Ishikawa (cell line): ENCODE results near the gene TAS2R40.

ENCODE experiments used
- CEBPB ChIP-seq: IDR thresholded peaks from 2 replicates; pipeline ENCODE4 v1.6.1; 2012
- CREB1 ChIP-seq: IDR thresholded peaks from 2 replicates; pipeline ENCODE4 v1.6.1; 2012; ENCODE audit warnings: low read depth
- EGR1 ChIP-seq: IDR thresholded peaks from 2 replicates; pipeline ENCODE4 v1.6.1; 2012
- EP300 ChIP-seq: IDR thresholded peaks from 2 replicates; pipeline ENCODE4 v1.6.1; 2012; ENCODE audit warnings: borderline replicate concordance
- FOXM1 ChIP-seq: IDR thresholded peaks from 2 replicates; pipeline ENCODE4 v1.6.1; 2012; ENCODE audit warnings: low read depth, borderline replicate concordance
- MAX ChIP-seq: IDR thresholded peaks from 2 replicates; pipeline ENCODE4 v1.6.1; 2012
- NFIC ChIP-seq: IDR thresholded peaks from 2 replicates; pipeline ENCODE4 v1.6.1; 2012
- RAD21 ChIP-seq: IDR thresholded peaks from 2 replicates; pipeline ENCODE4 v1.6.1; 2012; ENCODE audit warnings: low read depth
- REST ChIP-seq: IDR thresholded peaks from 2 replicates; pipeline ENCODE4 v1.6.1; 2012; ENCODE audit warnings: low read depth, mild to moderate bottlenecking
- TAF1 ChIP-seq: IDR thresholded peaks from 2 replicates; pipeline ENCODE4 v1.6.1; 2012; ENCODE audit warnings: low read depth, mild to moderate bottlenecking
- TCF12 ChIP-seq: IDR thresholded peaks from 2 replicates; pipeline ENCODE4 v1.6.1; 2012; ENCODE audit warnings: low read depth
- TEAD4 ChIP-seq: IDR thresholded peaks from 2 replicates; pipeline ENCODE4 v1.6.1; 2012
- USF1 ChIP-seq: IDR thresholded peaks from 2 replicates; pipeline ENCODE4 v1.6.1; 2012
- YY1 ChIP-seq: IDR thresholded peaks from 2 replicates; pipeline ENCODE4 v1.6.1; 2012; ENCODE audit warnings: low read depth
- ZBTB7A ChIP-seq: IDR thresholded peaks from 2 replicates; pipeline ENCODE4 v1.6.1; 2012; ENCODE audit warnings: low read depth

The TAS2R40 gene

DNA sequence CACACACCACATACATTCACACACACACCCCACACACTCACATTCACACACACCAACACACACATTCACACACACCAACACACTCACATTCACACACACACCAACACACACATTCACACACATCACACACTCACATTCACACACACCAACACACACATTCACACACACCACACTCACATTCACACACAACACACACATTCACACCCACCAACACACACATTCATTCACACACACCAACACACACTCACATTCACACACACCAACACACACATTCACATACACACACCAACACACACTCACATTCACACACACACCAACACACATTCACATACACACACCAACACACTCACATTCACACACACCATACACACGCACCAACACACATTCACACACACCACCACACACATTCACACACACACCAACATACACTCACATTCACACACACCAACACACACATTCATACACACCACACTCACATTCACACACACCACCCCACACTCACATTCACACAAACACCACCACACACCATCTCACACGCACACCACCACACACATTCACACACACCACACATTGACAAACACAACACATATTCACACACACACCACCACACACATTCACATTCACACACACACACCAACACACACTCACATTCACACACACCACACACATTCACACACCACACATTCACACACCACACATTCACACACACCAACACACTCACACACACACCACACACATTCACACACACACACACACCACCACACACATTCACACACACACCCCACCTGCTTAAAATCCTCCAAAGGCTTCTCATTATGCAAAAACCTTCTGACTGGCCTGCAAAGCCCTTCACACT, 9.0 kb downstream of the TAS2R40 start:
- TF ChIP-seq FOXM1 (no peak), NFIC (no peak), TCF12 (no peak), EP300 (no peak), EGR1 (no peak), YY1 (no peak), TAF1 (no peak), MAX (no peak), TEAD4 (no peak), REST (no peak), RAD21 (no peak), CREB1 (no peak), USF1 (no peak), CEBPB (no peak), ZBTB7A (no peak)

- TF ChIP-seq CEBPB (no peak), EP300 (no peak)
These were observed 12.1 kb downstream of the TAS2R40 start for GRCh38 chr7:143233816-143234532.

GRCh38 chr7:143234533-143234875, 12.7 kb downstream of the TAS2R40 start:
- TF ChIP-seq RAD21 (no peak), ZBTB7A (no peak), USF1 (no peak), TCF12 (no peak), FOXM1 (no peak), MAX (no peak), EGR1 (no peak), NFIC (no peak), TAF1 (no peak), TEAD4 (no peak), REST (no peak), CREB1 (no peak), CEBPB (no peak)

DNA sequence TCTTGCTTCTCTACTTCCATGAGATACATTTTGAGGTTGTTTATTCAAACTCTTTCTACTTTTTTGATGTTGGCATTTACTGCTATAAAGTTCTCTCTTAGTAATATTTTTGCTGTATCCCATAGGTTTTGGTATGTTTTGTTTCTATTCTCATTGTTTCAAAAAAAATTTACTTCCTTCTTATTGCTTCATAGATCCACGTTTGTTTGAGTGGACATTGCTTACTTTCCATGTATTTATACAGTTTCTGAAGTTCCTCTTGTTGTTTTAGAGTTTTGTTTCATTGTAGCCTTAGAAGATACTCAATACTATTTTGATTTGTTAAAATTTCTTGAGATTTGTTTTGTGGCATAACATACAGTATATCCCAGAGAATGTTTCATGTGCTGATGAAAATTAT, 13.7 kb downstream of the TAS2R40 start:
- TF ChIP-seq EP300, result no peak
- no peak for TF ChIP-seq TEAD4
- TF ChIP-seq TAF1, result no peak
- TF ChIP-seq TCF12, result no peak
- no peak for TF ChIP-seq YY1
- no peak for TF ChIP-seq FOXM1
- TF ChIP-seq CEBPB, result no peak
- no peak for TF ChIP-seq REST
